ENCODE results near the gene FRMD8. TPM values are rescaled to one million over a fixed set of nuclear protein-coding genes. Genes with fewer than 3 reads are reported as not detected.
"Not testable (repeated sequence)": the region's sequence is repeated elsewhere in the genome, so short reads cannot be mapped to it uniquely, and the experiment has no call there.

FRMD8 gene
- total RNA-seq, 1 experiment from 2014 or later = 18.9 TPM

GRCh38 chr11:65448418-65449105 lies 62.1 kb downstream of the FRMD8 start:
- BruUV-seq (replicated peaks) = no TSS peak
- peak; percentile 71 for DNase-seq (ENCODE audit: unreplicated experiment)
- ChIA-PET POLR2A (interaction anchor here (0.7 to 11.6 kb wide), 17 partner anchors 9 to 93 kb away, joined by 3 to 391 read pairs (median 13); partner anchors contain the start of genes MALAT1, NEAT1 and SLC25A45), CTCF (interaction anchor here (0.9 to 2.5 kb wide), 5 partner anchors 32 to 62 kb away, joined by 3 to 11 read pairs (median 4); no protein-coding TSS in a partner anchor)
- intact Hi-C loops (cut with micrococcal nuclease) = no loop called here
- Mint-ChIP-seq H3K4me1 (ENCODE audit: insufficient read depth, unreplicated experiment) (peaks cover 21% of the 10 kb centered on the region), H3K9me3 (ENCODE audit: unreplicated experiment) (no peaks in the 10 kb centered on the region), H3K4me3 (ENCODE audit: unreplicated experiment) (no peak overlapping the region), H3K36me3 (ENCODE audit: insufficient read depth, unreplicated experiment) (peaks cover 93% of the 10 kb centered on the region), H3K27me3 (ENCODE audit: insufficient read depth, unreplicated experiment) (no peaks in the 10 kb centered on the region), H3K27ac (ENCODE audit: low read depth, unreplicated experiment) (peak overlapping the region; percentile 93)
- TF ChIP-seq CTCF (IDR thresholded peaks at IDR 0.05; ENCODE audit: unreplicated experiment) = no peak

- intact Hi-C loops (cut with micrococcal nuclease); H3K9me3 Mint-ChIP-seq (ENCODE audit: unreplicated experiment); POLR2A ChIA-PET; H3K27me3 Mint-ChIP-seq (ENCODE audit: insufficient read depth, unreplicated experiment); DNase-seq (ENCODE audit: unreplicated experiment); CTCF ChIA-PET; H3K27ac Mint-ChIP-seq (ENCODE audit: low read depth, unreplicated experiment); BruUV-seq (replicated peaks); H3K4me3 Mint-ChIP-seq (ENCODE audit: unreplicated experiment): not testable (repeated sequence)
- Mint-ChIP-seq H3K36me3 (ENCODE audit: insufficient read depth, unreplicated experiment) (peaks cover 86% of the 10 kb centered on the region), H3K4me1 (ENCODE audit: insufficient read depth, unreplicated experiment) (peaks cover 15% of the 10 kb centered on the region)
These were observed 64.9 kb downstream of the FRMD8 start for GRCh38 chr11:65451301-65451700.

DNA sequence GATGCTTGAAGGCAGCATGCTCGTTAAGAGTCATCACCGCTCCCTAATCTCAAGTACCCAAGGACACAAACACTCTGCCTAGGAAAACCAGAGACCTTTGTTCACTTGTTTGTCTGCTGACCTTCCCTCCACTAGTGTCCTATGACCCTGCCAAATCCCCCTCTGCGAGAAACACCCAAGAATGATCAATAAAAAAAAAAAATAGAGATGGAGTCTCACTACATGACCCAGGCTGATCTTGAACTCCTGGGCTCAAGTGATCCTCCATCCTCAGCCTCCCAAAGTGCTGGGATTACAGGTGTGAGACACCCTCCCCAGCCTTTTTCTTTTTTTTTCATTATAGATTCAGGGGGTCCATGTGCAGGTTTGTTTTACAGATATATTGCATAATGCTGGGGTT lies 65.8 kb downstream of the FRMD8 start:
- intact Hi-C loops (cut with micrococcal nuclease) = loop anchor here (2.0 kb wide), 1 partner anchor 45 kb away; no protein-coding TSS in a partner anchor
- peak overlapping the region; percentile 15 for H3K27ac Mint-ChIP-seq (ENCODE audit: low read depth, unreplicated experiment)
- ChIA-PET CTCF (interaction anchor here (0.7 kb wide), 1 partner anchor 1110 kb away, joined by 3 read pairs; no protein-coding TSS in a partner anchor), POLR2A (interaction anchor here (0.7 to 4.0 kb wide), 13 partner anchors 9 to 70 kb away, joined by 3 to 80 read pairs (median 10); partner anchors contain the start of genes MALAT1 and SLC25A45)
- DNase-seq (ENCODE audit: unreplicated experiment); BruUV-seq (replicated peaks); H3K4me3 Mint-ChIP-seq (ENCODE audit: unreplicated experiment); H3K27me3 Mint-ChIP-seq (ENCODE audit: insufficient read depth, unreplicated experiment); H3K9me3 Mint-ChIP-seq (ENCODE audit: unreplicated experiment): not testable (repeated sequence)
- H3K4me1 Mint-ChIP-seq (ENCODE audit: insufficient read depth, unreplicated experiment) = peaks cover 15% of the 10 kb centered on the region
- peaks cover 77% of the 10 kb centered on the region for H3K36me3 Mint-ChIP-seq (ENCODE audit: insufficient read depth, unreplicated experiment)

GRCh38 chr11:65452806-65453490 lies 66.5 kb downstream of the FRMD8 start:
- no peak for TF ChIP-seq CTCF (IDR thresholded peaks at IDR 0.05; ENCODE audit: unreplicated experiment)
- H3K27ac Mint-ChIP-seq (ENCODE audit: low read depth, unreplicated experiment) = peak overlapping the region; percentile 15
- POLR2A ChIA-PET = interaction anchor here (0.6 to 4.0 kb wide), 24 partner anchors 9 to 212 kb away, joined by 3 to 80 read pairs (median 4); partner anchors contain the start of genes FAM89B, MALAT1, NEAT1 and SCYL1
- DNase-seq (ENCODE audit: unreplicated experiment) = peak; percentile 95
- H3K4me3 Mint-ChIP-seq (ENCODE audit: unreplicated experiment) = no peak overlapping the region
- no peaks in the 10 kb centered on the region for H3K27me3 Mint-ChIP-seq (ENCODE audit: insufficient read depth, unreplicated experiment)
- peaks cover 15% of the 10 kb centered on the region for H3K4me1 Mint-ChIP-seq (ENCODE audit: insufficient read depth, unreplicated experiment)
- H3K36me3 Mint-ChIP-seq (ENCODE audit: insufficient read depth, unreplicated experiment) = peaks cover 70% of the 10 kb centered on the region
- intact Hi-C loops (cut with micrococcal nuclease) = loop anchor here (2.0 kb wide), 1 partner anchor 44 kb away; no protein-coding TSS in a partner anchor
- no peaks in the 10 kb centered on the region for H3K9me3 Mint-ChIP-seq (ENCODE audit: unreplicated experiment)
- BruUV-seq (replicated peaks) = no TSS peak
- CTCF ChIA-PET = interaction anchor here (0.6 to 1.6 kb wide), 4 partner anchors 36 to 1110 kb away, joined by 3 to 6 read pairs (median 3); no protein-coding TSS in a partner anchor

Data from MCF 10A (cell line).